DLD1 (cell line): ENCODE measurements around the gene SPEG.

Experiments
- in situ Hi-C: cut with HindIII; loops from 2 replicates; pipeline ENCODE4 v1.10.0; 2017; ENCODE audit warnings: low sequenced_read_pairs

Gene SPEG

DNA sequence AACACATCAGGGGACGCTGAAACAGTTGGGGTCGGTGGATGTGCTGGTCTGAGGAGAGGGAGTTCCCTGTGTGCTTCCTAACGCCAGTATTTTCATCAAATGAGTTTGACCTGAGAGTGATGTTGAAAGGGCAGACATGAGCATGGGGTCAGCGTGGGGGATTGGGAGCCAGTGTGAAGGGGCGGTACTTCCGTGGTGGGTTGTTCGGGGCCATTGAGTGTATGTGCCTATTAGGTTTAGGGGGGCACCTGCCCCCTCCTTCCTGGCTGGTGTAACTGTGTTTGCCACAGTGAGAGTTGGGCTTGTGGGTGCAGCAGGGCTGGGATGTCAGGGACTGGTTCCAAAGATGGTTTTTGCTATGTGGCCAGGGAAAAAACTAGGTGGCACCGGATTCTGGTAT is 24.4 kb downstream of the SPEG start:
- in situ Hi-C loops, result no loop called here

DNA sequence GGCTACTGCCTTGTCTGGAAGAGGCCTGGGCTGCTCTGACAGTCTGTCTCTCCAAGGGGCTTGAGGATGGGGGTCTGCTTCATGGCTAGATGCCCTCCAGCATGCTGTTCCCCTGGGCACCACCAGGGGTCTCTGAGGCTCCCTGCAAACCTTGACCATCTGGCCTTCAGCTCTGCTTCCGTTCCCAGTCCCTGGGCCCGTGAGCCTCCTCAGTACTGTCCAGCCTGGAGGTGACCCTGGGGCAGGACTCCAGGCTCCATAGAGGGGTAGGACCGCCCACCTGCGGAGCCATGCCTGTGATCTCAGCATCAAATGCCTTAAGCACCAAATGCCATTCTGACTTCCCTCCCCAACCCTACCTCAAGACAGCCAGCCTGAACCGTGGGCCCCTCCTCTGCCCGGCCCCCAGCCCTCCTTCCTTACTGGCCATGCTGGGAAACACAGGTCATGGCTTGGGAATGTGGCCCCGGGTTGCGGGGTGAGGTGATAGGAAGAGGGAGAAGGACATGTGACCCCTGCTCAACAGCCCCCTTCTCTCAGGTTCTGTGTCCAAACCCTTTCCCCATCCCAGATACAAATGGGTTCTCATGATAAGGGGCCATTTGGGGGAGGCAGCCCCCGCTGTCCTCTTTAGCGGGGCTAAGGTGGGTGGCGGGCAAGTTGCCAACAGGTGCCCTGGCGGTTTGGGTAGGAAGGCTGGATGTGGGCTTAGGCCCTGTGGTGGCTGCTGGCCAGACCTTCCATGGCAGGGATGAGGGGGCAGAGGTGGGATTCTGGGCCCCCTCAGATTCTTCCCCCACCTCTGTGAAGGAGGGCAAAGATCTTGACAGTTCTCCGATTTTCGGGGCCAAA is 25.0 kb downstream of the SPEG start:
- in situ Hi-C loops, result no loop called here

DNA sequence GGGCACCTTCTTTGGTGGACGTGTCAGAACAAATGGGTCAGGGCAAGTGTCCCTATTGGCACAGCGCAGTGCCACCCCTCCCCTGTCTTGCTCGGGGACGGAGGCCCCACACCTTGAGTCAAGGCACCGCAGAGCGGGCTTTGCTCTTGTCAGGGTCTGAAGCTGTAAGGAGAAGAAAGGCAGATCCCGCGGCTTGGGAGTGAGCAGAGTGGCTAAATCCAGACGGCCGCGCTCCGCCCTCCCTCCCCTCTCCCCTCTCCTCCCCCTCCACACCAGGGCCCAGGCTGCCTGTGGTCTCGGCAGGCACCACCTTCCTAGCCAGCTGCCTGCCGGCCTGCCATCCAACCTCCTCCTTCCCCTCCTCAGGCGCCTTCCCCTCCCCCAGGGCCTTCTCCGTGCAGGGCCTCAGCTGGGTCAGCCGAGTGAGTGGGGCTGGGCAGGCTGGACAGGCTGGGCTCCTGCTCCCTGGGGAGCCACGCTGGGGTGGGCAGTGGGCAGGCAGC is 25.8 kb downstream of the SPEG start:
- in situ Hi-C loops, result no loop called here

DNA sequence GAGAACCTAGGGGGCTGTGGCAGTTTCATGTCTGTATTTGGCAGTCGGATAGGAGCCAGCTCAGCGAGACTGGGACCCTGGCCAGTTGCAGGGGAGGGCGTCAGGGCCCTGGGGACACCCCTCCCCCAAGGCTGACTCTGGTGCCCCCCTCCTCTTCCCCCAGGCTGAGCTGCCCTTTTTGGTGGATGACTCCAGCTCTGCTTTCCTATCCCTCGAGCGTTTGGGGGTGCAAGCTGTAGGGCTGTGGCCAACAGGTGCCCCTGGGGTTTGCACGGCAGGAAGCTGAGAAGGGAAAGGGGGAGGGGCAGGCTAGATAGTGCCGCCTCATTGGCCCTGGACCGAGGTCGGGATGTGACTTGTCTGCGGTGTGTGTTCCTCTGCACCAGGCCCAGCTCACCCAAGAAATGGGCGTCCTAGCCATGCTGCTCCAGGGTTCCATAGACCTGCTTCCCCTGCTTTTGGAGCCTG is 26.4 kb downstream of the SPEG start:
- in situ Hi-C loops, result no loop called here

DNA sequence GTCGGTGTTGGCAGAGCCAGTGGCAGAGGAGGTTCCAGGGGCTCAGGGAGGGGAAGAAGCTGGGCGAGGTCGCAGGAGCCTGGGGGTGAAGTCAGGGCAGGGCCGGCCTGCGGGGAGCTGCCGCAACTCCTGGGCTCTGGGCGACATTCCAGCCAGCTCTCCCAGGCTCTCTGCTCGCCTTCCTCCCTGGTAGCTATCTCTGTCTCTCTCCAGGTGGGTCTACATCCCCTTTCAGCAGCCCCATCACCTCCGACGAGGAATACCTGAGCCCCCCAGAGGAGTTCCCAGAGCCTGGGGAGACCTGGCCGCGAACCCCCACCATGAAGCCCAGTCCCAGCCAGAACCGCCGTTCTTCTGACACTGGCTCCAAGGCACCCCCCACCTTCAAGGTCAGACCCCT is 27.0 kb downstream of the SPEG start:
- in situ Hi-C loops, result no loop called here

DNA sequence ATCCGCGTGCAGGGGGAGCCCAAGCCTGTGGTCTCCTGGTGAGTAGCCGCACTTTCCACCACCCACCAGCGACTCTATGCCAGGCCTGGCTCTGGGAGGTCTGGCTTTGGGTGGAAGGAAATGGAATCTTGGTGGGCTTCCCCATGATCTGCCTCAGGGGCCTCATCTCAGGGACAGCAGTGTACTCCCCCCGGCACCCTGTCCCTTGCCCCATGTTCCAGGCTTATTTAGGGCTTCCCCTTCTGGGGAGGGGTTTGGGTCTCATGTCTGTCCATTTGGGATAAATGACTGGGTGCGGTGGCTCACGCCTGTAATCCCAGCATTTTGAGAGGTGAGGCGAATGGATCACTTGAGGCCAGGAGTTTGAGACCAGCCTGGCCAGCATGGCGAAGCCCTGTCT is 27.7 kb downstream of the SPEG start:
- in situ Hi-C loops, result no loop called here

DNA sequence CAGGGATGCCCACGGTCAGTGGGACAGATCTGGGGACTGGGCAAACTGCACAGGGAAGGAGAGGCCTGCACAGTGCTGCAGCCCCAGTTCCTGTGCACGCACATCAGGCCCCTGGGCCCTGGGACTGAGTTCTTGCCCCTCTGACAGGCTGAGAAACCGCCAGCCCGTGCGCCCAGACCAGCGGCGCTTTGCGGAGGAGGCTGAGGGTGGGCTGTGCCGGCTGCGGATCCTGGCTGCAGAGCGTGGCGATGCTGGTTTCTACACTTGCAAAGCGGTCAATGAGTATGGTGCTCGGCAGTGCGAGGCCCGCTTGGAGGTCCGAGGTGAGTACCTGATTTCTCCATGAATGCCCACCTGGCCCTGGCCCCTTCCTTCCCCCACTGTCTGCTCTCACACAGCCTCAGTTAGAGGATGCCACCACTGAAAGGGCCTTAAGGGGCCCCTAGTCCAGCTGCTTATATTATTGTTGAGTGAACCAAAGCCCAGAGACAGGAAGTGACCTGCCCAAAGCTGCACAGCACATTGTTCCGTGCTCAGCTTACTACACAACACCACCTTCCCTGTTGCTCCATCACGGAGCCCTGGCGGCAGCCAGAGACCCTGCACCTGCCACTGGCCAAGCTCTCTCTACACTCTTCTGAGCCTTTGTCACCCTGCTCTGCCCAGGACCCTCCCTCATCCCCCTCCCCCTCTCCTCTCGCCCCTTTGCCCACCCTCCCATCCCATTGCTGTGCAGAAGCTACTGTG is 29.8 kb downstream of the SPEG start:
- in situ Hi-C loops, result no loop called here

DNA sequence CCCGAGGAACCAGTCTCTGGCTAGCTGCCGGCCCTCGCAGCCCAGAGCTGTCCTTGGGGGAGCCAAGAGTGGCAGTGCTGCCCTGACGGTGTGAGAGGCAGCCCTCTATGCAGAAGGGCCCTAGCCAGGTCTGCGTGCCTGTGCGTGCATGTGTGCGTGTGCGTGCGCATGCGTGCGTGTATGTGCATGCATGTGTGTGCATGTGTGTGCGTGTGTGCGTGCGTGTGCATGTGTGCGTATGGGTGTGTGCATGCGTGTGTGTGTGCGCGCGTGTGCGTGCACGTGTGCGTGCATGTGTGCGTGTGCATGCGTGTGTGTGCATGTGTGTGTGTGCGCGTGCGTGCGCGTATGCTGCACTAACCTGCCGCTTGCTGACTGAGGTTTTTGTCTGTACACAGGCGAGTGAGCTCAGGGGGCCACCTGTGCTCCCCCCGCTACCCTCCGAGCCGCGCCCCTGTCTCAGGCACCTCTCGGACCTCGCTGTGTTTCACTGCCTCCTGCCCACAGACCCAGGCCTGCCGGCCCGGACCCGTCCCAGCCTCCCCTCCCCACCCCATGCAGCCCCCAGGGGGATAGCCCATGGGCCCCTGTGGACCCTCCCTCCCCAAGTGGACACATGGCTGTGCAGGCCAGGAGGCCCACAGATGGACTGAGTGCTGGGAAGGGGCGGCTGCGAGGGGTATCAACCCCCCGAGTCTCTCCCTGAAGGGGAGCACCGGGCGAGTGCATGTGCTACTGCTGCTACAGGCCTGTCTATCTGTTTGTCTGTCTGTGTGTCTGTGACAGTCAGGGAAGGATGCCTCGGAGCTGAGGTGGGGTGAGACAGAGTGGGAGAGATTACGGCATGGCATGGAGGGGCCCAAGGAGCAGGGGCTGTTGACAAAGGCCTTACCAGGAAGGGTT is 31.3 kb downstream of the SPEG start:
- in situ Hi-C loops, result no loop called here

DNA sequence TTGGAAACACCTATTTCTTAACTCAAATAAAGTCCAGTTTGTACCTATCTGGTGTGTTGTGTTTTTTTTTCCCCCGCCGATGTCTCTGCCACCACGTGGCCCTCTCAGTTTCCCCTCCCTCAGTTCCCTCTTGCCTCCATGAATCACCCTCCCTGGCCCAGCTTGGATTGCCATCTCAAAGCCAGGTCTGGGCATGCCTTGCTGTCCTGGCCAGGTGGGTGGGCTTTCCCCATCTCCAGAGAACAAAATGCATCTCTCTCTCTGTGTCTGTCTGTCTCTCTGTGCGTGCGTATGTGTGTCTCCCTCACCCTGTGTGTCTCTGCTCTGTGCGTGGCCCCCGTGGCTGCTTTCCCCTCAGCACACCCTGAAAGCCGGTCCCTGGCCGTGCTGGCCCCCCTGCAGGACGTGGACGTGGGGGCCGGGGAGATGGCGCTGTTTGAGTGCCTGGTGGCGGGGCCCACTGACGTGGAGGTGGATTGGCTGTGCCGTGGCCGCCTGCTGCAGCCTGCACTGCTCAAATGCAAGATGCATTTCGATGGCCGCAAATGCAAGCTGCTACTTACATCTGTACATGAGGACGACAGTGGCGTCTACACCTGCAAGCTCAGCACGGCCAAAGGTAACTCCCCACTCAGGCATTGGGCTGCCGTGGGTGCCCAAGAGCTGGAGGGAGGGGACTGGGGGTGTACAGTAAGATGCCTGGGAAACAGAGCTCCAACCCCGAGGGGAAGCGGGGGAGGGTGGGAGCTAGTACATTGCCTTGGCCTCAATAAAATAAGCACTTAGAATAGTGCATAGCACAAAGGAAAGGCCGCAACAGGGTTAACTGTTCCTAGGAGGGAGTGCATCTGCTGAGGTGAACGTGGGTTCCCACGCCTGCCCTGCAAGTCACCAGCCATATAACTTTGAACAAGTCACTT is 32.4 kb downstream of the SPEG start:
- in situ Hi-C loops, result no loop called here

DNA sequence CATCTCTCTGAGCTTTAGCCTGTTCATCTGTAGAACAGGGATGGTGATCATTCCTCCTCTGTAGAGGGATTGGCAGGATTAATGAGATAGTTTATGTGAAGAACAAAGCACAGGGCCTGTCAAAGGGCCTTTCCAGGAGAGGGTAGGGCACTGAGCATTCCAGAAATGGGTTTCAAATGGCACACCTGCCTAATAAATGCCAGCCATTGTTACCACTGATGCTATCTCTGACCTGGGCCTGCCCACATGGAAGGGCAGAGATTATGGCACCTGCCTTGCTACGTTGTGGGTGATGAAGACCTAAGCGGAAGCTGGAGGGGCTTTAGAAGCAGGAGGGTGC is 33.1 kb downstream of the SPEG start:
- in situ Hi-C loops, result no loop called here

DNA sequence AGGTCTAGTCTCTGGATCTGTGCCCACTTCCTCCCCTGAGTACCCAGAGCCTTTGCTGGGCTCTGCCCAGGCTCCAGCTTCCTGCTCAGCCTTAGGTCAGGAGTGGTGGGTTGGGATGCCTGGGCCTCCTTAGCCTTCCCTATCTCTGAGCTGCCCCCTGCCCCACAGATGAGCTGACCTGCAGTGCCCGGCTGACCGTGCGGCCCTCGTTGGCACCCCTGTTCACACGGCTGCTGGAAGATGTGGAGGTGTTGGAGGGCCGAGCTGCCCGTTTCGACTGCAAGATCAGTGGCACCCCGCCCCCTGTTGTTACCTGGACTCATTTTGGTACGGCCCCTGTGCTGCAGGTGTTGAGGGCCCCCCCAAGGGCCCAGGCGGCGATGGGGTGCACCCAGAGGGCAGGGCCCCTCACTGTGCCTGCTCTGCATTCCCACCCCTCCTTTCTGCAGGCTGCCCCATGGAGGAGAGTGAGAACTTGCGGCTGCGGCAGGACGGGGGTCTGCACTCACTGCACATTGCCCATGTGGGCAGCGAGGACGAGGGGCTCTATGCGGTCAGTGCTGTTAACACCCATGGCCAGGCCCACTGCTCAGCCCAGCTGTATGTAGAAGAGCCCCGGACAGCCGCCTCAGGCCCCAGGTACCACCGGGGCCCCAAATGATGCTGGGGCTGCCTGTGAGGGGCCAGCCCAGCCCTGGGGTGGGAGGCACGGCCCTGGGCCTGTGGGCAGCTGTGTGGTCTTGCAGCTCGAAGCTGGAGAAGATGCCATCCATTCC is 34.0 kb downstream of the SPEG start:
- in situ Hi-C loops, result no loop called here

DNA sequence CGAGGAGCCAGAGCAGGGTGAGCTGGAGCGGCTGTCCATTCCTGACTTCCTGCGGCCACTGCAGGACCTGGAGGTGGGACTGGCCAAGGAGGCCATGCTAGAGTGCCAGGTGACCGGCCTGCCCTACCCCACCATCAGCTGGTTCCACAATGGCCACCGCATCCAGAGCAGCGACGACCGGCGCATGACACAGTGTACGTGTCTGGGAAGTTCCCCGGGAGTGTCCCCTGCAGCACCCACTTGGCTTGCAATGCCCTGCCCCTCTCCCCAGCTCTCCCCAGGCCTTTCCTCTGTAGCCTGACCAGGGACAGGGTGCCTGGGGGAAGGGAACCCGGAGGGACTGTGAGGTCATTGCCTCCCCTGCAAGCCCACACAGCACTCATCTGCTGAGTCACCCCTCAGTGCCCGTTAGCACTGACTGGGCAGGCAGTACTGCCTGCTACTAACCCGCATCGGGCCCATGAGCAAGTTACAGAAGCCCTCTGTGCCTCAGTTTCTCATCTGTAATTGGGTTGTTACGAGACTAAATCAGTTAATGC is 34.6 kb downstream of the SPEG start:
- in situ Hi-C loops, result no loop called here

DNA sequence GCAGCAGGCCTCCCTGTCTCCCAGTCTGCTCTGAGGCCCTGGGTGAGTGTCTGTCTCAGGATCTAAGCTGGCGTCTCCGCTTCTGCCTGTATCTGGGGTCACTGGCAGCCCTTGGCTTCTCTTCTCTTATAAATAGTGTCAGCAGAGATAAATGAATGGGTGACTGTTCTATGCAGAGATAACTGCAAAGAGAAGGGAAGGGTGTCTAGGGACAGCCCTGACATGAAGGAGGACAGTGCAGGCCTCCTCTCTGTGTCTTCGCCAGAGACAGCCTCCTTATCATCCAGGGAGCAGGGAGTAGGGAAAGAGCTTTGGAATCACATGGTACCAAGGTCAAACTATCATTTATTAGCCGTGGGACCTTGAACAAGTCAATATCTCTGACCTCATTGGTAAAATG is 35.8 kb downstream of the SPEG start:
- in situ Hi-C loops, result loop anchor here (5.0 kb wide), 1 partner anchor 73 kb away; no protein-coding TSS in a partner anchor

DNA sequence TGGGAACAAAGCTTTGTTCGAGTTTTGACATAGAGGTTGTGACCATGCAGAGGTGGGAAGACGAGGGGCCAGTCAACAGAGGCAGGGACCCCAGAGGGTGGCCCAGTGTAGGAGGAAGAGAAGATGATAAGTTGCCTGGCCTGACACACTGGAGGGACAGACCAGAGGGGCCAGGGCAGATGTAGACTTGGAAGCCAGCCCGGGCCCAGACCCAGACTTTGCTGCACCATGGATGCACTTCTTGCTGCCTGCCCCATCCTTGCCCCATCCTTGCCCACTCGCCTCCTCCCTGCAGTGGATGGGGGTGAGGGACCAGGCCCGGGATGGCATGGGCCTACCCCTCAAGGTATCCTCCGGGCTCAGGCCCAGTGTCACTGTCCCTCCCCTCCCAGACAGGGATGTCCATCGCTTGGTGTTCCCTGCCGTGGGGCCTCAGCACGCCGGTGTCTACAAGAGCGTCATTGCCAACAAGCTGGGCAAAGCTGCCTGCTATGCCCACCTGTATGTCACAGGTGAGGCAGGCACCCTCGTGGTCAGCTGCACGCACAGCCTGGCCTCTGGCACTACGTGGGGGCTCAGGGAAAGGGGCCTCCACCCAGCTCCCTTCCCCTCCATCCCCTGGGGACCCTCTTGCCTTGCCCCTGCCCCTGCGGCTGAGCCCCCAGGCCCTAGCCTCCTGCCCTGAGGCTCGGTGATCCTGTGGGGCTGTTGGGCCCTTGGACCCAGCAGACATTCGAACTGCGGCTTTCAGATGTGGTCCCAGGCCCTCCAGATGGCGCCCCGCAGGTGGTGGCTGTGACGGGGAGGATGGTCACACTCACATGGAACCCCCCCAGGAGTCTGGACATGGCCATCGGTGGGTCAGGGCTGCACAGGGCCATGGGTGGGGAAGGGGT is 37.1 kb downstream of the SPEG start:
- in situ Hi-C loops, result loop anchor here (5.0 kb wide), 1 partner anchor 74 kb away; no protein-coding TSS in a partner anchor

DNA sequence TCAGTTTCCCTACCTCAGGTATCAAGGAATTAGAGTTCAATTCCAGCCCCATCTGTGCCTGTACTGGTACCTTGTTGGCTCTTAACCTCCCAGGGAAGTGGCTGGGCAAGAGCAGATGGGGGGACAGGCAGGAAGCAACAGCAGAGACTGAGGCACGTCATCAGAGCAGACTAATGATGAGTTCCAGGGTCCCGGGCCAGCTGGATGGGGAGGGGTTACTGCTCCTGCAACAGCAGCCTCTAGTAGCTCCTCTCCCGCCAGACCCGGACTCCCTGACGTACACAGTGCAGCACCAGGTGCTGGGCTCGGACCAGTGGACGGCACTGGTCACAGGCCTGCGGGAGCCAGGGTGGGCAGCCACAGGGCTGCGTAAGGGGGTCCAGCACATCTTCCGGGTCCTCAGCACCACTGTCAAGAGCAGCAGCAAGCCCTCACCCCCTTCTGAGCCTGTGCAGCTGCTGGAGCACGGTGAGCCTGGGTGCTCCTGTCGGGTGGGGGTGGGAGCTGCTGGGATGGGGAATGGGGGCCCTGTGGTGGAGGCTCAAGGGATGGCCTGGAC is 38.1 kb downstream of the SPEG start:
- in situ Hi-C loops, result loop anchor here (5.0 kb wide), 1 partner anchor 75 kb away; no protein-coding TSS in a partner anchor

DNA sequence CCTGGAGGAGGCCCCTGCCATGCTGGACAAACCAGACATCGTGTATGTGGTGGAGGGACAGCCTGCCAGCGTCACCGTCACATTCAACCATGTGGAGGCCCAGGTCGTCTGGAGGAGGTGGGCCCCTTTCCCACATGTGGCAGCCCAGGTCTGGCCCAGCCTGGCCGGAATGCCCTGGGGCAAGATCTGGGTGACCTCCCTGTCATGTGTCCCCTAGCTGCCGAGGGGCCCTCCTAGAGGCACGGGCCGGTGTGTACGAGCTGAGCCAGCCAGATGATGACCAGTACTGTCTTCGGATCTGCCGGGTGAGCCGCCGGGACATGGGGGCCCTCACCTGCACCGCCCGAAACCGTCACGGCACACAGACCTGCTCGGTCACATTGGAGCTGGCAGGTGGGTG is 38.9 kb downstream of the SPEG start:
- in situ Hi-C loops, result loop anchor here (5.0 kb wide), 1 partner anchor 76 kb away; no protein-coding TSS in a partner anchor
